ENCODE data around the gene NPR2.

- TF ChIP-seq CTCF (IDR thresholded peaks at IDR 0.05; ENCODE audit: extremely low read depth in 1 of 2, insufficient read depth in 1 of 2, low read depth in 1 of 2, low read length in 2 of 2) (no peak), POLR2A (IDR thresholded peaks at IDR 0.05; ENCODE audit: low read depth, low read length) (no peak), EZH2 (IDR thresholded peaks at IDR 0.05; ENCODE audit: borderline replicate concordance, low read depth, low read length, severe bottlenecking) (no peak), POLR2AphosphoS5 (IDR thresholded peaks at IDR 0.05; ENCODE audit: insufficient read depth, low read depth, low read length) (no peak), GATA2 (IDR thresholded peaks at IDR 0.05; ENCODE audit: insufficient read depth, insufficient read length, low read depth, low read length) (no peak)
Measured at GRCh38 chr9:35842020-35842745, 50.8 kb downstream of the NPR2 start.
